ENCODE results near the gene ZSCAN9.

The ZSCAN9 gene

GRCh38 chr6:28225056-28225834, at the start of gene ZSCAN9:
ZSCAN9 (plus strand) TSS chr6:28225275; CDS start chr6:28227085, 1,810 bp downstream.
- in situ Hi-C loops (cut with HindIII; ENCODE audit: low pct_ligation_motif_present, low pct_unique_long_range_greater_than_20kb, low sequenced_read_pairs): no loop called here
- DNase-seq: peak; percentile 84

GRCh38 chr6:28176373-28176772, 48.7 kb upstream of the ZSCAN9 start:
- no peak for DNase-seq
- in situ Hi-C loops (cut with HindIII; ENCODE audit: low pct_ligation_motif_present, low pct_unique_long_range_greater_than_20kb, low sequenced_read_pairs): no loop called here

- in situ Hi-C loops (cut with HindIII; ENCODE audit: low pct_ligation_motif_present, low pct_unique_long_range_greater_than_20kb, low sequenced_read_pairs): no loop called here
- no peak for DNase-seq
These were observed 42.8 kb upstream of the ZSCAN9 start for GRCh38 chr6:28182255-28182654.

- in situ Hi-C loops (cut with HindIII; ENCODE audit: low pct_ligation_motif_present, low pct_unique_long_range_greater_than_20kb, low sequenced_read_pairs): no loop called here
- DNase-seq: no peak
These were observed 36.7 kb upstream of the ZSCAN9 start for GRCh38 chr6:28188111-28188979.

GRCh38 chr6:28200020-28200419, 25.1 kb upstream of the ZSCAN9 start:
- in situ Hi-C loops (cut with HindIII; ENCODE audit: low pct_ligation_motif_present, low pct_unique_long_range_greater_than_20kb, low sequenced_read_pairs): no loop called here
- DNase-seq: no peak

- in situ Hi-C loops (cut with HindIII; ENCODE audit: low pct_ligation_motif_present, low pct_unique_long_range_greater_than_20kb, low sequenced_read_pairs): no loop called here
- DNase-seq: no peak
These were observed 21.9 kb upstream of the ZSCAN9 start for GRCh38 chr6:28203201-28203600.

- in situ Hi-C loops (cut with HindIII; ENCODE audit: low pct_ligation_motif_present, low pct_unique_long_range_greater_than_20kb, low sequenced_read_pairs): no loop called here
- DNase-seq: no peak
These were observed 19.2 kb upstream of the ZSCAN9 start for GRCh38 chr6:28205879-28206278.

GRCh38 chr6:28206527-28206926, 18.5 kb upstream of the ZSCAN9 start:
- in situ Hi-C loops (cut with HindIII; ENCODE audit: low pct_ligation_motif_present, low pct_unique_long_range_greater_than_20kb, low sequenced_read_pairs): no loop called here
- DNase-seq: no peak

- in situ Hi-C loops (cut with HindIII; ENCODE audit: low pct_ligation_motif_present, low pct_unique_long_range_greater_than_20kb, low sequenced_read_pairs): no loop called here
- no peak for DNase-seq
These were observed 18.1 kb upstream of the ZSCAN9 start for GRCh38 chr6:28206928-28207509.

GRCh38 chr6:28207510-28208110, 17.5 kb upstream of the ZSCAN9 start:
- in situ Hi-C loops (cut with HindIII; ENCODE audit: low pct_ligation_motif_present, low pct_unique_long_range_greater_than_20kb, low sequenced_read_pairs): no loop called here
- DNase-seq: no peak

- no peak for DNase-seq
These were observed 16.9 kb upstream of the ZSCAN9 start for GRCh38 chr6:28208111-28208659.

GRCh38 chr6:28209753-28210535, 15.1 kb upstream of the ZSCAN9 start:
- in situ Hi-C loops (cut with HindIII; ENCODE audit: low pct_ligation_motif_present, low pct_unique_long_range_greater_than_20kb, low sequenced_read_pairs): no loop called here
- DNase-seq: no peak

More at GRCh38 chr6:28208111-28208659, 16.9 kb upstream of the ZSCAN9 start:
- in situ Hi-C loops (cut with HindIII; ENCODE audit: low pct_ligation_motif_present, low pct_unique_long_range_greater_than_20kb, low sequenced_read_pairs): no loop called here

GRCh38 chr6:28211840-28212509, 13.1 kb upstream of the ZSCAN9 start:
- DNase-seq: no peak
- in situ Hi-C loops (cut with HindIII; ENCODE audit: low pct_ligation_motif_present, low pct_unique_long_range_greater_than_20kb, low sequenced_read_pairs): no loop called here

GRCh38 chr6:28212510-28213212, 12.4 kb upstream of the ZSCAN9 start:
- in situ Hi-C loops (cut with HindIII; ENCODE audit: low pct_ligation_motif_present, low pct_unique_long_range_greater_than_20kb, low sequenced_read_pairs): no loop called here
- peak; percentile 85 for DNase-seq

GRCh38 chr6:28213213-28213523, 11.9 kb upstream of the ZSCAN9 start:
- no peak for DNase-seq
- in situ Hi-C loops (cut with HindIII; ENCODE audit: low pct_ligation_motif_present, low pct_unique_long_range_greater_than_20kb, low sequenced_read_pairs): no loop called here

GRCh38 chr6:28215425-28215824, 9.7 kb upstream of the ZSCAN9 start:
- DNase-seq: no peak
- in situ Hi-C loops (cut with HindIII; ENCODE audit: low pct_ligation_motif_present, low pct_unique_long_range_greater_than_20kb, low sequenced_read_pairs): no loop called here

- in situ Hi-C loops (cut with HindIII; ENCODE audit: low pct_ligation_motif_present, low pct_unique_long_range_greater_than_20kb, low sequenced_read_pairs): no loop called here
- no peak for DNase-seq
These were observed 7.2 kb upstream of the ZSCAN9 start for GRCh38 chr6:28217890-28218289.
